Neural progenitor cell (in vitro differentiated cells): Measurements from ENCODE around the gene RRN3.

ENCODE experiments used
- EZH2phosphoT487 ChIP-seq: fragments of 200-600 bp; sonication (generic); IDR thresholded peaks from 2 replicates; pipeline ENCODE4 v1.6.1; 2017; ENCODE audit warnings: antibody characterized with exemption
- TF ChIP-seq, protein P1 (sequence below): fragments of 200-600 bp; sonication (generic); IDR thresholded peaks from 2 replicates; pipeline ENCODE4 v1.5.1; 2017; ENCODE audit warnings: antibody characterized with exemption, mild to moderate bottlenecking

DNA sequence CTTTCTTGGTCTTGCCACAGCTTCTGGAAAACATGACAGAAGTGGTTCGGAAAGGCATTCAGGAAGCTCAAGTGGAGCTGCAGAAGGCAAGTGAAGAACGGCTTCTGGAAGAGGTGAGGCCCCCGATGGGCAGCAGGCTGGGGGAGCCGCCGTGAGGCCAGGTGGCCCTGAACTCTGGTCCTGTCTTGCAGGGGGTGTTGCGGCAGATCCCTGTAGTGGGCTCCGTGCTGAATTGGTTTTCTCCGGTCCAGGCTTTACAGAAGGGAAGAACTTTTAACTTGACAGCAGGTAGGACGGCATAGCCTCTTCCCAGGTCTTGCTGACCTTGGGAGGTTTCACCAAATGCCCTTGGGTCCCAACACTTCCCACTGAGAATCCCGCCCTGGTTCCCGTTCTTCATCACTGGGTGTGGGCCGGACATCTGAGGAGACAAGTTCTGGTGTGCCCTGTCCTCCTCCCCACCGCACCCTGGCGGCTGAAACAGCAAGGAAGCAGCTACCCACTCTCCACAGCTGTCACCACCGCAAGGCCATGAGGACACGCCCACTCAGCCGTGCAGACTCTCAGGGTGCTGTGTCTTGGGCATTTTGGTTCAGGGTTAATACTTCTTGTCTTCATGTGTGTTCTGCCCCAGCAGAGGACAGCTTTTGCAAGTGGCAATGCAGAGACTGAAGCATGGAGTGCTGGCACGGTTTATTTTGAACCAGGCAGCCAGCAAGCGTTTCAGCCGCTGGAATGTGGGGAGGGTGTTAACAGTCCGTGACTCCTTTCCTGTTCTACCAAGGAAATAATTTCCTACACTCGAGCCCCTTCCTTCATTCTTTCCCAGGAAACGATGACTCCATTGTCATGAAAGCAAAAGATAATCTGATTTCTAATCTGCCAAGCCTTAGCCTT is 59.6 kb downstream of the RRN3 start:
- TF ChIP-seq, protein P1, sequence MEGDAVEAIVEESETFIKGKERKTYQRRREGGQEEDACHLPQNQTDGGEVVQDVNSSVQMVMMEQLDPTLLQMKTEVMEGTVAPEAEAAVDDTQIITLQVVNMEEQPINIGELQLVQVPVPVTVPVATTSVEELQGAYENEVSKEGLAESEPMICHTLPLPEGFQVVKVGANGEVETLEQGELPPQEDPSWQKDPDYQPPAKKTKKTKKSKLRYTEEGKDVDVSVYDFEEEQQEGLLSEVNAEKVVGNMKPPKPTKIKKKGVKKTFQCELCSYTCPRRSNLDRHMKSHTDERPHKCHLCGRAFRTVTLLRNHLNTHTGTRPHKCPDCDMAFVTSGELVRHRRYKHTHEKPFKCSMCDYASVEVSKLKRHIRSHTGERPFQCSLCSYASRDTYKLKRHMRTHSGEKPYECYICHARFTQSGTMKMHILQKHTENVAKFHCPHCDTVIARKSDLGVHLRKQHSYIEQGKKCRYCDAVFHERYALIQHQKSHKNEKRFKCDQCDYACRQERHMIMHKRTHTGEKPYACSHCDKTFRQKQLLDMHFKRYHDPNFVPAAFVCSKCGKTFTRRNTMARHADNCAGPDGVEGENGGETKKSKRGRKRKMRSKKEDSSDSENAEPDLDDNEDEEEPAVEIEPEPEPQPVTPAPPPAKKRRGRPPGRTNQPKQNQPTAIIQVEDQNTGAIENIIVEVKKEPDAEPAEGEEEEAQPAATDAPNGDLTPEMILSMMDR, result no peak
- no peak for TF ChIP-seq EZH2phosphoT487
